Fibroblast of lung (primary cell): ENCODE measurements around the gene DEK. TPM values are rescaled to one million over a fixed set of nuclear protein-coding genes. Genes with fewer than 3 reads are reported as not detected.

Experiments
- DNase-seq, 2 donors: peaks; one replicate each; pipeline versions ENCODE4 v3.0.0 to v3.0.0-alpha.2; 2010; ENCODE audit warnings: low read depth in 2 of 2
- H2AFZ ChIP-seq: 2 replicates; pipeline ENCODE4 v1.5.1; 2012; ENCODE audit warnings: low read length, control low read depth, inconsistent platforms
- H3K27ac ChIP-seq: 2 replicates; pipeline ENCODE4 v1.5.1; 2011; ENCODE audit warnings: low read length, control low read depth; ENCODE audit not compliant: insufficient read depth
- H3K27me3 ChIP-seq: 2 replicates; pipeline ENCODE4 v1.5.1; 2011; ENCODE audit warnings: mild to moderate bottlenecking, low read length; ENCODE audit not compliant: control insufficient read depth, insufficient read depth
- H3K36me3 ChIP-seq: 2 replicates; pipeline ENCODE4 v1.5.1; 2011; ENCODE audit warnings: low read length; ENCODE audit not compliant: control insufficient read depth, insufficient read depth
- H3K4me1 ChIP-seq: 2 replicates; pipeline ENCODE4 v1.5.1; 2011; ENCODE audit warnings: low read length; ENCODE audit not compliant: control insufficient read depth, insufficient read depth; ENCODE audit errors: extremely low read depth
- H3K4me2 ChIP-seq: 2 replicates; pipeline ENCODE4 v1.5.1; 2011; ENCODE audit warnings: low read length, control low read depth; ENCODE audit not compliant: insufficient read depth; ENCODE audit errors: extremely low read depth
- H3K4me3 ChIP-seq, 4 experiments: fragments of 200-600 bp in 1 of 4; sonication (generic) in 1 of 4; replicated peaks in 1 of 4; 2 replicates each; pipeline ENCODE4 v1.5.1; 2011 to 2016; ENCODE audit warnings: low read length in 4 of 4, low read depth in 3 of 4, mild to moderate bottlenecking in 3 of 4, control low read depth in 2 of 4, inconsistent platforms in 1 of 4, mixed read lengths in 1 of 4; ENCODE audit not compliant: insufficient read depth in 1 of 4; ENCODE audit errors: control extremely low read depth in 1 of 4
- H3K79me2 ChIP-seq: 2 replicates; pipeline ENCODE4 v1.5.1; 2012; ENCODE audit warnings: mild to moderate bottlenecking, low read length, inconsistent platforms; ENCODE audit not compliant: control insufficient read depth, insufficient read depth
- H3K9ac ChIP-seq: 2 replicates; pipeline ENCODE4 v1.5.1; 2011; ENCODE audit warnings: mild to moderate bottlenecking, low read length, control low read depth; ENCODE audit not compliant: insufficient read depth
- H3K9me3 ChIP-seq: 2 replicates; pipeline ENCODE4 v1.5.1; 2012; ENCODE audit warnings: low read depth, low read length; ENCODE audit not compliant: control insufficient read depth, insufficient read depth
- H4K20me1 ChIP-seq: 2 replicates; pipeline ENCODE4 v1.5.1; 2011; ENCODE audit warnings: low read length; ENCODE audit not compliant: control insufficient read depth, insufficient read depth; ENCODE audit errors: extremely low read depth
- CTCF ChIP-seq, 2 donors: IDR thresholded peaks in 1 of 2; conservative IDR thresholded peaks in 1 of 2; 1 replicate in 1 of 2; 2 replicates in 1 of 2; pipeline ENCODE4 v1.5.1; 2011 to 2012; ENCODE audit warnings: low read length in 2 of 2, control low read depth in 1 of 2, inconsistent platforms in 1 of 2, low read depth in 1 of 2, mild to moderate bottlenecking in 1 of 2
- EZH2 ChIP-seq: IDR thresholded peaks from 2 replicates; pipeline ENCODE4 v1.5.1; 2012; ENCODE audit warnings: low read length, control low read depth, mild to moderate bottlenecking; ENCODE audit errors: missing control alignments
- polyA plus RNA-seq, 2 donors: library from polyadenylated mRNA; depleted of rRNA in 1 of 2; stranded (reverse) in 1 of 2; unstranded in 1 of 2; fragments of >200 nt; gene quantifications; 2 replicates each; pipeline ENCODE4 v1.2.1, GENCODE V29; 2011 to 2012; ENCODE audit warnings: missing spikeins in 1 of 2
- total RNA-seq: library from RNA; depleted of rRNA; stranded (reverse); fragments of >200 nt; gene quantifications from 2 replicates; pipeline ENCODE4 v1.2.1, GENCODE V29; 2014

The DEK gene
- total and polyA plus RNA-seq, 2 donors (not counting 1 experiment from before 2014, with no cell fraction given), result 108 to 148 TPM

GRCh38 chr6:18268066-18268465 is 3.7 kb upstream of the DEK start:
- TF ChIP-seq EZH2, result no peak
- TF ChIP-seq CTCF (conservative IDR thresholded peaks at IDR 0.05 in 1 of 2, IDR thresholded peaks at IDR 0.05 in 1 of 2; ENCODE audit: low read depth in 1 of 2, low read length in 2 of 2), result no peak
- Histone ChIP-seq H3K4me3 (no peak overlapping the region), H3K4me1 (peaks cover 7% of the 10 kb centered on the region), H3K27me3 (no peaks in the 10 kb centered on the region), H3K27ac (no peak overlapping the region), H3K4me2 (no peak overlapping the region), H3K9ac (no peak overlapping the region), H2AFZ (no peak overlapping the region), H3K36me3 (no peaks in the 10 kb centered on the region), H3K79me2 (peaks cover 9% of the 10 kb centered on the region), H3K9me3 (no peaks in the 10 kb centered on the region), H4K20me1 (no peaks in the 10 kb centered on the region)
- no peak for DNase-seq

DNA sequence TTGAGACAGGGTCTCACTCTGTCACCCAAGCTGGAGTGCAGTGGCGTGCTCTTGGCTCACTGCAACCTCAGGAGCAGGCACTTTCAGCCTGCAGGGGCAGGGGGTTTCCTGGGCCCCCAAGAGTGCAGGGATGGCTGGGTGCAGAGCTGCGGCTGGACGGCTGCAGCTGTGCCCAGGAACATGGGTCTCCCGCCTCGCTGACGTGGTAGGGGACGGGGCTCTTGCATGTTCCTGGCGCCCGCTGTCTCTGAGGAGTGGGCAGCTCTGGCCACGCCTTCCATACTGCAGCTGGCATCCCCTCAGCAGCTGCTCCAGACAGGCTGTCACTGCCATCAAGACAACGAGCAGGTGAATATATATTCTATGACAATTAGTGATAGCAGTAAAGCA is 2.2 kb upstream of the DEK start:
- no peaks in the 10 kb centered on the region for H3K36me3 ChIP-seq
- H3K27me3 ChIP-seq, result no peaks in the 10 kb centered on the region
- peaks cover 12% of the 10 kb centered on the region for H3K4me1 ChIP-seq
- no peaks in the 10 kb centered on the region for H4K20me1 ChIP-seq
- no peaks in the 10 kb centered on the region for H3K9me3 ChIP-seq
- TF ChIP-seq EZH2 (no peak), CTCF (conservative IDR thresholded peaks at IDR 0.05 in 1 of 2, IDR thresholded peaks at IDR 0.05 in 1 of 2; ENCODE audit: low read depth in 1 of 2, low read length in 2 of 2) (no peak)
- H3K79me2 ChIP-seq, result peaks cover 25% of the 10 kb centered on the region
- H3K4me3 ChIP-seq, result no peak overlapping the region
- H3K9ac ChIP-seq, result no peak overlapping the region
- H2AFZ ChIP-seq, result no peak overlapping the region
- no peak for DNase-seq
- H3K4me2 ChIP-seq, result no peak overlapping the region
- H3K27ac ChIP-seq, result no peak overlapping the region

GRCh38 chr6:18265787-18266522 is 1.6 kb upstream of the DEK start:
- H3K27ac ChIP-seq, result no peak overlapping the region
- no peaks in the 10 kb centered on the region for H3K27me3 ChIP-seq
- no peak overlapping the region for H3K9ac ChIP-seq
- peaks cover 16% of the 10 kb centered on the region for H3K4me1 ChIP-seq
- H3K36me3 ChIP-seq, result no peaks in the 10 kb centered on the region
- no peak for DNase-seq
- no peak overlapping the region for H3K4me3 ChIP-seq
- peaks cover 31% of the 10 kb centered on the region for H3K79me2 ChIP-seq
- no peaks in the 10 kb centered on the region for H3K9me3 ChIP-seq
- H4K20me1 ChIP-seq, result no peaks in the 10 kb centered on the region
- TF ChIP-seq CTCF (conservative IDR thresholded peaks at IDR 0.05 in 1 of 2, IDR thresholded peaks at IDR 0.05 in 1 of 2; ENCODE audit: low read depth in 1 of 2, low read length in 2 of 2) (no peak), EZH2 (no peak)
- H2AFZ ChIP-seq, result no peak overlapping the region
- H3K4me2 ChIP-seq, result no peak overlapping the region
